Measurements from ENCODE around the gene SYNE3.
A peak's percentile ranks its signal among the peaks of the same experiment; 100 is the strongest.

SYNE3 gene

GRCh38 chr14:95496690-95497259, 19.7 kb downstream of the SYNE3 start:
- CTCF ChIA-PET: interaction anchor here (1.1 to 2.0 kb wide), 12 partner anchors 8 to 56 kb away, joined by 3 to 11 read pairs (median 4); partner anchors contain the start of gene SYNE3
- POLR2A ChIA-PET: no interaction called here
- TF ChIP-seq, protein P1, sequence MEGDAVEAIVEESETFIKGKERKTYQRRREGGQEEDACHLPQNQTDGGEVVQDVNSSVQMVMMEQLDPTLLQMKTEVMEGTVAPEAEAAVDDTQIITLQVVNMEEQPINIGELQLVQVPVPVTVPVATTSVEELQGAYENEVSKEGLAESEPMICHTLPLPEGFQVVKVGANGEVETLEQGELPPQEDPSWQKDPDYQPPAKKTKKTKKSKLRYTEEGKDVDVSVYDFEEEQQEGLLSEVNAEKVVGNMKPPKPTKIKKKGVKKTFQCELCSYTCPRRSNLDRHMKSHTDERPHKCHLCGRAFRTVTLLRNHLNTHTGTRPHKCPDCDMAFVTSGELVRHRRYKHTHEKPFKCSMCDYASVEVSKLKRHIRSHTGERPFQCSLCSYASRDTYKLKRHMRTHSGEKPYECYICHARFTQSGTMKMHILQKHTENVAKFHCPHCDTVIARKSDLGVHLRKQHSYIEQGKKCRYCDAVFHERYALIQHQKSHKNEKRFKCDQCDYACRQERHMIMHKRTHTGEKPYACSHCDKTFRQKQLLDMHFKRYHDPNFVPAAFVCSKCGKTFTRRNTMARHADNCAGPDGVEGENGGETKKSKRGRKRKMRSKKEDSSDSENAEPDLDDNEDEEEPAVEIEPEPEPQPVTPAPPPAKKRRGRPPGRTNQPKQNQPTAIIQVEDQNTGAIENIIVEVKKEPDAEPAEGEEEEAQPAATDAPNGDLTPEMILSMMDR (IDR thresholded peaks at IDR 0.05; ENCODE audit: control extremely low read depth, extremely low read depth, low read depth, missing control alignments): no peak
- no peak for DNase-seq (ENCODE audit: extremely low spot score)

DNA sequence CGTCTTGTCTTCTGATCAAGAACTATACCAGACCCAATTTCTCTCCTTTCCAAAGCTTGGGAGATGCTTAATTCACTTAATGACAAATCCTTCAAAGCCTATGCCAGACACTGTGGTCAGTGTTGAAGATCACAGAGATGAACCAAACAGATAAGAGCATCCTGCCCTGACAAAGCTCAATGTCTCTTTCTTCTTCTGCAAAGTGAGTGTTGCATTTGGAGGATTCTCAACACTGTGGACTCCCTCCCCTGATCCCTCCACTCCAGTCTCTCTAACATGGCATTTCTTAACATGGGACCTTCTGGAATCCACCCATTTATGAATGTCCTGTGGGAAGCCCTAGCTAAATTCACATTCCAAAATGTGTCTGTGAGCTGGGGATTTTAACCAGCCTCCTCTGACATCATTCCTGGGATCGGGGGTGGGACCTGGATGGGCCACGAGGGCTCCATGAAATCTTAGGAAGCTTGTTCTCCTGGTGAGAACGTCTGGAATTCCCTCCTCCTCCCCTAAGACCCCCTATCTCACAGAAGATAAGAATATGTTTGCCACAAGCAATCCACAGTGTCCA, 20.3 kb downstream of the SYNE3 start:
- TF ChIP-seq, protein P1 (IDR thresholded peaks at IDR 0.05; ENCODE audit: control extremely low read depth, extremely low read depth, low read depth, missing control alignments): no peak
- no peak for DNase-seq (ENCODE audit: extremely low spot score)
- POLR2A ChIA-PET: interaction anchor here (0.6 kb wide), 1 partner anchor 27 kb away, joined by 9 read pairs; no protein-coding TSS in a partner anchor
- CTCF ChIA-PET: interaction anchor here (1.1 to 2.0 kb wide), 12 partner anchors 9 to 56 kb away, joined by 3 to 11 read pairs (median 4); partner anchors contain the start of gene SYNE3

GRCh38 chr14:95495538-95496025, 20.9 kb downstream of the SYNE3 start:
- CTCF ChIA-PET: interaction anchor here (0.9 to 2.0 kb wide), 8 partner anchors 9 to 52 kb away, joined by 3 to 11 read pairs (median 8); no protein-coding TSS in a partner anchor
- POLR2A ChIA-PET: interaction anchor here (0.6 kb wide), 1 partner anchor 26 kb away, joined by 9 read pairs; no protein-coding TSS in a partner anchor
- peak; percentile 82 for DNase-seq (ENCODE audit: extremely low spot score)
- TF ChIP-seq, protein P1 (IDR thresholded peaks at IDR 0.05; ENCODE audit: control extremely low read depth, extremely low read depth, low read depth, missing control alignments): no peak

- DNase-seq (ENCODE audit: extremely low spot score): no peak
- TF ChIP-seq, protein P1 (IDR thresholded peaks at IDR 0.05; ENCODE audit: control extremely low read depth, extremely low read depth, low read depth, missing control alignments): no peak
- ChIA-PET POLR2A (no interaction called here), CTCF (interaction anchor here (0.9 to 1.9 kb wide), 3 partner anchors 12 to 32 kb away, joined by 3 to 11 read pairs (median 9); no protein-coding TSS in a partner anchor)
Measured at GRCh38 chr14:95495076-95495475, 21.4 kb downstream of the SYNE3 start.

DNA sequence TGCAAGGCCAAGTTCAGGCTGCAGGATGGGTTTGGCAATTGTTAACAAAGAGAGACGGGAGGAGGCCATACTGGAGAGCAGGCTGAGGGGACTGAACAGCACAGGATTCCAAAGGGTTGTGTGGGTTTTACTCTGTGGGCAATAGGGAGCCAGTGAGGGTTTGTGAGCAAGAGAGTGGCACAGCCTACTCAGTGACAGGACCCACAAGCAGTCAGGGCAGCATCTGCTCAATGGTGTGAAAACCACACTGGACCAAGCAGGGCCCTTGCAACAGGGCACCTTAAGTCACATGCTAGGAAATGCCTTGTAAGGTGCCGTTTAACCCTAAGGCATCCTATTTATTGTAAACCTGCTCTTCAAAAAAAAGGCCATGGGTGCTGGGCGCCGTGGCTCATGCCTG, 22.0 kb downstream of the SYNE3 start:
- no peak for DNase-seq (ENCODE audit: extremely low spot score)
- ChIA-PET POLR2A (no interaction called here), CTCF (interaction anchor here (0.9 to 1.6 kb wide), 5 partner anchors 24 to 52 kb away, joined by 3 to 9 read pairs (median 3); no protein-coding TSS in a partner anchor)
- TF ChIP-seq, protein P1 (IDR thresholded peaks at IDR 0.05; ENCODE audit: control extremely low read depth, extremely low read depth, low read depth, missing control alignments): no peak

DNA sequence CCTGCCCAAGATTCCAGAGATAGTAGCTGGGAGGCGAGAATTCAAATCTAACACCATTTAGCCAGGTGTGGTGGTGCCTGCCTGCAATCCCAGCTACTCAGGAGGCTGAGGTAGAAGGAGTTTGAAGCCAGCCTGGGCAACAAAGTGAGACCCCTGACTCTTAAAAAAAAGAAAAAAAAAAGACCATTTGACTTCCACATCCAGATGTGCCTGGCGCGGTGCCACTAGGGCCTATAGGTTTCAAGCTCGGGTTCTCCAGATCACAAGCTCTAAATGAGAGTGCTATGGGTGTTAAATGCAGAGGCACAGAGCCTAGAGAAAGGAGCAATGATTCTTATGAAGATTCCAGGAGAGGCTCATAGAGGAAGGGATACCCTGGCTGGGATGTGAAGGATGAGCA, 22.5 kb downstream of the SYNE3 start:
- TF ChIP-seq, protein P1 (IDR thresholded peaks at IDR 0.05; ENCODE audit: control extremely low read depth, extremely low read depth, low read depth, missing control alignments): no peak
- DNase-seq (ENCODE audit: extremely low spot score): no peak
- POLR2A ChIA-PET: no interaction called here
- CTCF ChIA-PET: interaction anchor here (0.9 to 1.6 kb wide), 5 partner anchors 23 to 52 kb away, joined by 3 to 9 read pairs (median 6); partner anchors contain the start of gene SYNE3
